Measurements from ENCODE around the gene PWP2. TPM values are rescaled to one million over a fixed set of nuclear protein-coding genes. Genes with fewer than 3 reads are reported as not detected.
A peak's percentile ranks its signal among the peaks of the same experiment; 100 is the strongest.
"Not testable (repeated sequence)": the region's sequence is repeated elsewhere in the genome, so short reads cannot be mapped to it uniquely, and the experiment has no call there.

Gene PWP2
- total and polyA plus RNA-seq, 10 of the 15 experiments (the other 5 are each of a cell fraction or from before 2014, with no cell fraction given), result 0.03 to 9.4 (median 2.0) TPM

DNA sequence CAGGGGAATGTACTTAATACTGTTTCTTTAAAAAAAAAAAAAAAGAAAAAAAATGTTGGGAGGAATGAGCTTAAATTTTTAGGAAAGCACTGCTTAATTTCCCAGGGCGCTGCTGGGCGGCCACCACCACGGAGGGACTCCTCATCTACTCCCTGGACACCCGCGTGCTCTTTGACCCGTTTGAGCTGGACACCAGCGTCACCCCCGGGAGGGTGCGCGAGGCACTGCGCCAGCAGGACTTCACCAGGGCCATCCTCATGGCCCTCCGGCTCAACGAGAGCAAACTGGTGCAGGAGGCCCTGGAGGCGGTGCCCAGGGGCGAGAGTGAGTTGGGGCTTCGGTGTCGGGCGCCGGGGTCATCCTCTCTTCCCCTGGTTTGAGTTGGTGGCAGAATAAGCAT is 20.6 kb downstream of the PWP2 start:
- SMC1A ChIA-PET (ENCODE audit: uncharacterized antibody, unreplicated experiment); H3K79me2 ChIP-seq (ENCODE audit: control insufficient read depth, insufficient read depth, low read length); H4K20me1 ChIP-seq (ENCODE audit: control insufficient read depth, insufficient read depth); intact Hi-C loops (cut with micrococcal nuclease; ENCODE audit: unreplicated experiment); H2AFZ ChIP-seq (ENCODE audit: control insufficient read depth, low read depth, low read length); H3K27me3 ChIP-seq (replicated peaks in 1 of 2; ENCODE audit: control insufficient read depth in 2 of 2, insufficient read depth in 2 of 2, low read length in 1 of 2); ATAC-seq; FAIRE-seq; in situ Hi-C loops (cut with MboI); H3K4me3 ChIP-seq; H3K4me1 ChIP-seq (ENCODE audit: control insufficient read depth, insufficient read depth, low read length); H3K9me3 ChIP-seq (replicated peaks; ENCODE audit: control insufficient read depth, insufficient read depth, low read length); H3K4me2 ChIP-seq (ENCODE audit: control insufficient read depth, insufficient read depth); BruUV-seq (replicated peaks); POLR2A ChIA-PET; DNase-seq (ENCODE audit: low read depth, low spot score); H3K36me3 ChIP-seq (ENCODE audit: control insufficient read depth in 2 of 2, insufficient read depth in 2 of 2, low read length in 1 of 2); RAD21 ChIA-PET (ENCODE audit: unreplicated experiment); H3K9ac ChIP-seq (ENCODE audit: control insufficient read depth, insufficient read depth, low read length); H3K27ac ChIP-seq (ENCODE audit: control insufficient read depth, insufficient read depth); CTCF ChIA-PET: not testable (repeated sequence)
- no CpG with 5 or more reads among the region's 19 CpGs for WGBS (ENCODE audit: insufficient coverage, insufficient replicate concordance, low lambda C conversion rate, missing lambda C conversion rate)

DNA sequence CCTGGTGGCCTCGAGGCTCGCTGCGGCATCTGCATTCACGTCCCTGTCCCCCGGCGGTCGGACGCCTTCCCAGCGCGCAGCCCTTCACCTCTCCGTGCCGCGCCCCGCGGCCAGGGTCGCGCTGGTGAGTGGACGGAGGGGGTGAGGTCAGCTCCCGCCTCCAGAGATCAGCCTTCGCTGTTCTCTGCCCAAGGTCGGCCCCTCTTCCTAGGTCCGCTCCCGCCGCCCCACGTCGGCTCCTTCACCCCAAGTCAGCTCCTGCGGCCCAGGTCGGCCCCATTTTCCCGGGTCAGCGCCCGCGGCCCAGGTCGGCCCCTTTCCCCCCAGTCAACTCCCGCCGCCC is 26.5 kb downstream of the PWP2 start:
- POLR2A ChIA-PET; ATAC-seq; H3K27ac ChIP-seq (ENCODE audit: control insufficient read depth, insufficient read depth); H3K9ac ChIP-seq (ENCODE audit: control insufficient read depth, insufficient read depth, low read length); H3K27me3 ChIP-seq (replicated peaks in 1 of 2; ENCODE audit: control insufficient read depth in 2 of 2, insufficient read depth in 2 of 2, low read length in 1 of 2); H3K9me3 ChIP-seq (replicated peaks; ENCODE audit: control insufficient read depth, insufficient read depth, low read length); CTCF ChIA-PET; in situ Hi-C loops (cut with MboI); FAIRE-seq; DNase-seq (ENCODE audit: low read depth, low spot score); H4K20me1 ChIP-seq (ENCODE audit: control insufficient read depth, insufficient read depth); H3K4me1 ChIP-seq (ENCODE audit: control insufficient read depth, insufficient read depth, low read length); H3K79me2 ChIP-seq (ENCODE audit: control insufficient read depth, insufficient read depth, low read length); BruUV-seq (replicated peaks); intact Hi-C loops (cut with micrococcal nuclease; ENCODE audit: unreplicated experiment); RAD21 ChIA-PET (ENCODE audit: unreplicated experiment); H3K36me3 ChIP-seq (ENCODE audit: control insufficient read depth in 2 of 2, insufficient read depth in 2 of 2, low read length in 1 of 2); H2AFZ ChIP-seq (ENCODE audit: control insufficient read depth, low read depth, low read length); H3K4me3 ChIP-seq; SMC1A ChIA-PET (ENCODE audit: uncharacterized antibody, unreplicated experiment); H3K4me2 ChIP-seq (ENCODE audit: control insufficient read depth, insufficient read depth): not testable (repeated sequence)
- no CpG with 5 or more reads among the region's 35 CpGs for WGBS (ENCODE audit: insufficient coverage, insufficient replicate concordance, low lambda C conversion rate, missing lambda C conversion rate)

DNA sequence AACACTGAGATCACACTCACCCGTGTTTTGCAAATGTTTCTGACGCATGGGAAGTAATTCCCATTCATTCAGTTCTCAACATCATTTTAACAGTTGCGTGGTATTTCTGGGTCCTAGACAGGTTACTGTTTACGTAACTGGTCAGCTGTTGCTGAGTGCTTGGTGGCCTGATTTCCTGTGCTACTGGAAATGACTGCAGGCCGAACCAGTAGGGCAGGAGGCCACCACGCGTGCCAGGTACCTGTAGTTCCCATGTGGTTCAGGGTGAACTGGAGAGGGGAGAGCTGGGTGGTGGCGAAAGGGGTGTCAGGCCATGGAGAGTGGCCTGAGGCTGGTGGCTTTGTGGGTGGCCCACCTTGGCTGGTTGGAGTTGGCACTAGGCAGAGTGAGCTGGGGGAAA is 27.5 kb downstream of the PWP2 start:
- SMC1A ChIA-PET (ENCODE audit: uncharacterized antibody, unreplicated experiment), result not testable (repeated sequence)

DNA sequence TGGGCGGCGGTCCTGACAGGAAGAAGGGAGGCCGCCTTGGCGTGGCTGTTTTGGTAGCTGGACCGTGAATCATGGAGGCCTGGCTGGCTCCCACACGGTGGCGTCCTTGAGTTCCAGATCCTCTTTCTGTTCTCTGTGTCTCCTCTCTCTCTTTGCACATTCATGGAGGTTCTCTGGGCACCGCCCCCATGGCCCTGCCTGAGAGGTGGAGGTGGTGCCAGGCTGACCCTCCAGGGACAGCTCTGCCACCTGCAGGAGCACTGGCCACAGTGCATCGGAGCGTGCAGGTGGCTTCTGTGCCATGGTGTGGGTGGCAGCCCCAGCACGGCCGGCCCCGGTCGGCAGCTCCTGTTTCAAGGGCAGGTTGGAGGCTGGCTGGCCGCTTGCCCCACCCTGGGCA is 30.8 kb downstream of the PWP2 start:
- SMC1A ChIA-PET (ENCODE audit: uncharacterized antibody, unreplicated experiment); in situ Hi-C loops (cut with MboI); POLR2A ChIA-PET; H3K79me2 ChIP-seq (ENCODE audit: control insufficient read depth, insufficient read depth, low read length); BruUV-seq (replicated peaks); CTCF ChIA-PET; RAD21 ChIA-PET (ENCODE audit: unreplicated experiment); H4K20me1 ChIP-seq (ENCODE audit: control insufficient read depth, insufficient read depth); H2AFZ ChIP-seq (ENCODE audit: control insufficient read depth, low read depth, low read length); H3K9ac ChIP-seq (ENCODE audit: control insufficient read depth, insufficient read depth, low read length); H3K4me1 ChIP-seq (ENCODE audit: control insufficient read depth, insufficient read depth, low read length); H3K27me3 ChIP-seq (replicated peaks in 1 of 2; ENCODE audit: control insufficient read depth in 2 of 2, insufficient read depth in 2 of 2, low read length in 1 of 2); DNase-seq (ENCODE audit: low read depth, low spot score); H3K27ac ChIP-seq (ENCODE audit: control insufficient read depth, insufficient read depth); H3K4me3 ChIP-seq; H3K9me3 ChIP-seq (replicated peaks; ENCODE audit: control insufficient read depth, insufficient read depth, low read length); H3K4me2 ChIP-seq (ENCODE audit: control insufficient read depth, insufficient read depth); H3K36me3 ChIP-seq (ENCODE audit: control insufficient read depth in 2 of 2, insufficient read depth in 2 of 2, low read length in 1 of 2); intact Hi-C loops (cut with micrococcal nuclease; ENCODE audit: unreplicated experiment): not testable (repeated sequence)
- peak; percentile 65 for ATAC-seq
- FAIRE-seq, result peak; percentile 97
- no CpG with 5 or more reads among the region's 15 CpGs for WGBS (ENCODE audit: insufficient coverage, insufficient replicate concordance, low lambda C conversion rate, missing lambda C conversion rate)

More for the DNA sequence above, 27.5 kb downstream of the PWP2 start:
- peak; percentile 56 for FAIRE-seq
- BruUV-seq (replicated peaks); intact Hi-C loops (cut with micrococcal nuclease; ENCODE audit: unreplicated experiment); H3K4me2 ChIP-seq (ENCODE audit: control insufficient read depth, insufficient read depth); POLR2A ChIA-PET; H3K27me3 ChIP-seq (replicated peaks in 1 of 2; ENCODE audit: control insufficient read depth in 2 of 2, insufficient read depth in 2 of 2, low read length in 1 of 2); H2AFZ ChIP-seq (ENCODE audit: control insufficient read depth, low read depth, low read length); H3K9me3 ChIP-seq (replicated peaks; ENCODE audit: control insufficient read depth, insufficient read depth, low read length); H4K20me1 ChIP-seq (ENCODE audit: control insufficient read depth, insufficient read depth); CTCF ChIA-PET; H3K79me2 ChIP-seq (ENCODE audit: control insufficient read depth, insufficient read depth, low read length); H3K9ac ChIP-seq (ENCODE audit: control insufficient read depth, insufficient read depth, low read length); H3K27ac ChIP-seq (ENCODE audit: control insufficient read depth, insufficient read depth); DNase-seq (ENCODE audit: low read depth, low spot score); H3K4me3 ChIP-seq; in situ Hi-C loops (cut with MboI); RAD21 ChIA-PET (ENCODE audit: unreplicated experiment); H3K36me3 ChIP-seq (ENCODE audit: control insufficient read depth in 2 of 2, insufficient read depth in 2 of 2, low read length in 1 of 2); H3K4me1 ChIP-seq (ENCODE audit: control insufficient read depth, insufficient read depth, low read length): not testable (repeated sequence)
- ATAC-seq, result peak; percentile 28
- WGBS (ENCODE audit: insufficient coverage, insufficient replicate concordance, low lambda C conversion rate, missing lambda C conversion rate), result no CpG with 5 or more reads among the region's 8 CpGs
